Placental pericyte (primary cell): Measurements from ENCODE around the gene CC2D2A. TPM values are rescaled to one million over a fixed set of nuclear protein-coding genes. Genes with fewer than 3 reads are reported as not detected.

Experiments used
- small RNA-seq: library from RNA; depleted of rRNA; stranded (forward); fragments of <200 nt; gene quantifications from one replicate; pipeline ENCODE3, GENCODE V24; 2012; ENCODE audit warnings: low replicate concordance
- total RNA-seq: library from RNA; depleted of rRNA; stranded (reverse); fragments of >200 nt; gene quantifications from 2 replicates; pipeline ENCODE4 v1.2.3, GENCODE V29; 2012

CC2D2A gene
- total RNA-seq = 18.6 and 18.8 TPM in 2 replicates

GRCh38 chr4:15469402-15470127 lies at the start of gene CC2D2A:
Gene CC2D2A (plus strand): TSS chr4:15469882. CDS start chr4:15475933, 6,051 bp downstream.

GRCh38 chr4:15427701-15428100 lies 42.0 kb upstream of the CC2D2A start, which contains the start of gene C1QTNF7:
Gene C1QTNF7 (plus strand): TSS chr4:15428033. CDS start chr4:15435744, 7,711 bp downstream.

Small RNA genes within 50 kb of the gene (small RNA-seq; reads per million reads assigned to genes)
- gene AC007016.1 = not detected

Other genes starting within 250 kb of the CC2D2A start
- gene C1QTNF7, start 41.8 kb upstream of the CC2D2A start, total RNA-seq = 0.22 and 0.72 TPM in 2 replicates
- gene FBXL5, start 185.5 kb downstream of the CC2D2A start, total RNA-seq = 96.1 and 109 TPM in 2 replicates
- 19.2 and 38.5 TPM in 2 replicates for gene FAM200B, start 211.9 kb downstream of the CC2D2A start, total RNA-seq
- 11.2 and 62.6 TPM in 2 replicates for gene BST1, start 233.2 kb downstream of the CC2D2A start, total RNA-seq